ENCODE measurements around the gene RRP15.
A peak's percentile ranks its signal among the peaks of the same experiment; 100 is the strongest.

Gene RRP15

DNA sequence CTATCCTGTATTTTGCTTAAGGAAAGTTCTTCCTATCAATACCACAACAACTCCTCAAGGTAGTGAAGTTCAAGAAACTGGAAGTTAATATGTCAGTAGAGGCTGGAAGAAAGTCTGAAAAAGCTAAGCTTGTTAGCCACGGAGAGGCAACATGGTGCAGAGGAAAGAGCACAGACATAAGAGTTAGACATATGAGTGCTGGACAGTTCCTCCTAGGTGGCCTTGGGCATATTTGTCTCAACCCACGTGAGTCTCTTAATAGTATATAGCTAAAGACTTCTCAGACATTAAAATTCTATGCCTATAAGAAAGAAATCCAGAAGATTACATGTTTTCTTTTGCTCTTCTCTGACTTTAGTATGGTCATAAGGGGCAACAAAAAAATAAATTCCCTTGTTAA is 22.8 kb upstream of the RRP15 start:
- Histone ChIP-seq H3K36me3 (ENCODE audit: insufficient read depth, low read length) (no peaks in the 10 kb centered on the region), H3K4me1 (ENCODE audit: insufficient read depth, low read length) (no peaks in the 10 kb centered on the region; the same call in 1 of the 2 replicates), H3K4me3 (ENCODE audit: low read length) (no peak overlapping the region), H3K27me3 (ENCODE audit: insufficient read depth, low read length) (no peaks in the 10 kb centered on the region), H3K27ac (ENCODE audit: low read depth, low read length) (no peak overlapping the region), H3K9ac (ENCODE audit: low read depth, low read length) (no peak overlapping the region), H3K9me3 (ENCODE audit: insufficient read depth, low read depth, low read length) (no peaks in the 10 kb centered on the region)
- 85% methylated on average over 1 of the region's 2 CpGs for WGBS

DNA sequence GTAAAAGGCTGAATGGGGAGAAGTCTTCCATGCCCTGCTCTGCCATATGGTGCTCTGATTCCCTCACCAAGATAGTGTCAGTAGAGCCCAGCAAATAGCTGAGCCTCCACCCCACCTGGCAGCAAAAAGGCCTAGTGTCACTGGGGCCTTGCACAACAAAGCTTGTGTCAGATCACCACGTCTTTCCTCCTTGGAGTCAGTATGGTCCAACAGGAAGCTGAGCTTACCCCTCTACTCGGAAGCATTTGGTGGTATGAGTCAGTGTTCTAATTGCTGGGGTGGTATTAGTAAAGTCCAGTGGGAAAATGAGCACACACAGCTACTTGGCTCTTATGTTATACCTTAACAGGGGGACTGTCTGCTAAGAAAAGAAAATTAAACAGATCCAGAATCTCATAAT is 18.7 kb upstream of the RRP15 start:
- H3K9me3 ChIP-seq (ENCODE audit: insufficient read depth, low read depth, low read length), result no peaks in the 10 kb centered on the region
- H3K27ac ChIP-seq (ENCODE audit: low read depth, low read length), result no peak overlapping the region
- H3K36me3 ChIP-seq (ENCODE audit: insufficient read depth, low read length), result no peaks in the 10 kb centered on the region
- no peak overlapping the region for H3K4me3 ChIP-seq (ENCODE audit: low read length)
- no peaks in the 10 kb centered on the region for H3K27me3 ChIP-seq (ENCODE audit: insufficient read depth, low read length)
- no peak overlapping the region for H3K9ac ChIP-seq (ENCODE audit: low read depth, low read length)
- WGBS, result 83% methylated on average over 2 of the region's 2 CpGs
- H3K4me1 ChIP-seq (ENCODE audit: insufficient read depth, low read length), result no peaks in the 10 kb centered on the region

DNA sequence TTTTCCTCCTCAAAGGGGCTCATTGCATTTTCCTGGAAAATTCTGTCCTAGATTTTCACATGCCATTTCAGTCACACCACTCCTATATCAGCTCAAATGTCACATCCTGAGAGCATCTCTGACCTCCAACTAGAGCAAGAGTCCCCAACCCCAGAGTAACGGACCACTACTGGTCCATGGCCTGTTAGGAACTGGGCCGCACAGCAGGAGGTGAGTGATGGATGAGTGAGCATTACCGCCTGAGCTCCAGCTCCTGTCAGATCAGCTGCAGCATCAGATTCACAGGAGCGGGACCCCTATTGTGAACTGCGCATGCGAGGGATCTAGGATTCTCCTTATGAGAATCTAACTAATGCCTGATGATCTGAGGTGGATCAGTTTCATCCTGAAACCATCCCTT is 12.7 kb upstream of the RRP15 start:
- Histone ChIP-seq H3K36me3 (ENCODE audit: insufficient read depth, low read length) (no peaks in the 10 kb centered on the region), H3K4me1 (ENCODE audit: insufficient read depth, low read length) (no peaks in the 10 kb centered on the region), H3K4me3 (ENCODE audit: low read length) (no peak overlapping the region), H3K9ac (ENCODE audit: low read depth, low read length) (no peak overlapping the region), H3K27me3 (ENCODE audit: insufficient read depth, low read length) (no peaks in the 10 kb centered on the region), H3K27ac (ENCODE audit: low read depth, low read length) (no peak overlapping the region), H3K9me3 (ENCODE audit: insufficient read depth, low read depth, low read length) (no peaks in the 10 kb centered on the region)
- 93% methylated on average over 6 of the region's 6 CpGs for WGBS

DNA sequence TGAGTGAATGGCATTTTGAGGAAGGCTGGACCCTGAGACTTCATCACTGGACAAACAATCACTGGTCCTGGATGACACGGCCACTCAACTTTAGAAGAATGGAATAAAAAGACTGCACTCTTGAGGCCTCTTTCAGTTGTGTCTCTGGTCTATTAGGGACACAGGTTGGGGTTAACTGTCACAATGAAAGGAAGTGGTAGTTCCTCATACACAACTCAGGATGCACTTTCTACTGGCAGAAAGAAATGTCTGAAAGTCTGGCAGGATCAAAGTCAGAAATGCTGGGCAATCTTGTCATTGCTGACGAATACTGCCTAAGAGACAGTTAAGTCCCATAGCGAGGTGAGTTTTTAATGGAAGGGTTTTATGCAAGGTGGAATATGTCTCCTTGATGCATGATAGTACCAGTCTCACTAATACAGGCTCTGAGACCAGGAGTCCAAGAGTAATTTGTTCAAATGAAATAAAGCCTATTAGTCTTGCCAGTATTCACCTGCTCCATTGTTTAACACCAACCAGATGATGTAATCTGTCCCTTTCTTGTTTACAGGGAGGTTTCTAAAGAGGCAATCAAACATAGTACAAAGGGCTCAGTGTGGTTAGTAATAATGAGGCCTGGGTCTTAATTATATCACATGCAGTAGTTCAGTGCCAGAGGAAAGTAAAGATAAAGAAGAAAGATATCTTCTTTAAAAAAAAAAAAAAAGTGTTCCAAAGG is 11.2 kb upstream of the RRP15 start:
- Histone ChIP-seq H3K27me3 (ENCODE audit: insufficient read depth, low read length) (no peaks in the 10 kb centered on the region), H3K9me3 (ENCODE audit: insufficient read depth, low read depth, low read length) (no peaks in the 10 kb centered on the region), H3K9ac (ENCODE audit: low read depth, low read length) (no peak overlapping the region), H3K4me1 (ENCODE audit: insufficient read depth, low read length) (0 out of 2 replicates have a peak, but pooled peaks cover 8% of the 10 kb centered on the region), H3K27ac (ENCODE audit: low read depth, low read length) (no peak overlapping the region), H3K4me3 (ENCODE audit: low read length) (no peak overlapping the region), H3K36me3 (ENCODE audit: insufficient read depth, low read length) (no peaks in the 10 kb centered on the region)
- WGBS, result 92% methylated on average over 3 of the region's 3 CpGs

DNA sequence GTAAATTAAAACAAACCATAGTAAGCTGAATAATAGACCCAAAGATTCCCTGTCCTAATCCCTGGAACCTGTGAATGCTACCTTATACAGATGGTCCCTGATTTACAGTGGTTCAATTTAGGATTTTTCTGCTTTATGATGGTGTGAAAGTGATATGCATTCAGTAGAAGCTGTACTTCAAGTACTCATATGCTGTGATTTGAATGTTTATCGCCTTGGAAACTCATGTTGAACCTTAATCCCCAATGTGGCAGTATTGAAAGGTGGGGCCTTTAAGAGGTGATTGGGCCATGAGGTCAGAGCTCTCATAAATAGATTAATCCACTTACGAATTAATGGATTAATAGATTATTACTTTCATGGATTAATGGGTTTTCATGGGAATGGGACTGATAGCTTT is 10.6 kb upstream of the RRP15 start:
- 98% methylated on average over 2 of the region's 2 CpGs for WGBS
- no peak overlapping the region for H3K27ac ChIP-seq (ENCODE audit: low read depth, low read length)
- H3K4me1 ChIP-seq (ENCODE audit: insufficient read depth, low read length), result 0 out of 2 replicates have a peak, but pooled peaks cover 8% of the 10 kb centered on the region
- no peaks in the 10 kb centered on the region for H3K36me3 ChIP-seq (ENCODE audit: insufficient read depth, low read length)
- no peaks in the 10 kb centered on the region for H3K9me3 ChIP-seq (ENCODE audit: insufficient read depth, low read depth, low read length)
- no peak overlapping the region for H3K9ac ChIP-seq (ENCODE audit: low read depth, low read length)
- H3K4me3 ChIP-seq (ENCODE audit: low read length), result no peak overlapping the region
- no peaks in the 10 kb centered on the region for H3K27me3 ChIP-seq (ENCODE audit: insufficient read depth, low read length)

DNA sequence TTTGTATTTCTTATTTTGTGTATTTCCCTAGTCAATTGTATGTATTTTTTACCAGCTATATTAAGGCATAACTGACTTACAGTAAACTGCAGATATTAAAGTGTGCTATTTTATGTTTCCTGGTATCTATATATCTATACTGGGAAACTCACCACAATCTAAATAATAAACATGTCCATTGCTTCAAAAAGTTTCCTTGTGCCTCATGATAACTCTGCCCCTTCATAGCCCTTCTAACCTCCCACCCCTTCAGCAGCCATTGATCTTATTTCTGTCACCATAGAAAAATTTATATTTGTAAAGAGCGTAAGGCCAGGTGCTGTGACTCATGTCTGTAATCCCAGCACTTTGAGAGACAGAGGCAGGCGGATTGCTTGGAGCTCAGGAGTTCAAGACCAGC is 9.3 kb upstream of the RRP15 start:
- Histone ChIP-seq H3K9ac (ENCODE audit: low read depth, low read length) (no peak overlapping the region), H3K36me3 (ENCODE audit: insufficient read depth, low read length) (no peaks in the 10 kb centered on the region), H3K27ac (ENCODE audit: low read depth, low read length) (no peak overlapping the region), H3K4me3 (ENCODE audit: low read length) (no peak overlapping the region), H3K4me1 (ENCODE audit: insufficient read depth, low read length) (0 out of 2 replicates have a peak, but pooled peaks cover 8% of the 10 kb centered on the region), H3K9me3 (ENCODE audit: insufficient read depth, low read depth, low read length) (0 out of 2 replicates have a peak, but pooled peaks cover 2% of the 10 kb centered on the region), H3K27me3 (ENCODE audit: insufficient read depth, low read length) (no peaks in the 10 kb centered on the region)
- WGBS, result 93% methylated on average over 2 of the region's 2 CpGs

DNA sequence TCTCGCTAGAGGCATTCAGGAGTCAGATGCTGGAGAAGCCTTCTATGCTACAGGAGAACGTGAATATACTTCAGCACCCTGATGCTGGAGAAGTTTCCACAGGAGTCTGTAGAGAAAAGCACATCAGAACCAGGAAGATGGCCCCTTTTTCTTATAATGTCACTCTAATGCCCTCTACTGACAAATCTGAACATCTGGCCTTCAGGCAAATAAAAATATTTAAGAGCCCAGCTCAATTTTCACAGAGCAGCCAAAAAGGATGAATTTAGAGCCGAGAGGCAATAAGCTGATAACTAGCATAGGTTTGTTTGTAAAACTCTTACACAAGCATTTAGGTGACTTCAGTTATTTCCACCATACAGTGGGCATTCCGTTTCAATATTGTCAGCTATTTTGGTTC is 3.8 kb upstream of the RRP15 start:
- Histone ChIP-seq H3K4me3 (ENCODE audit: low read length) (no peak overlapping the region), H3K36me3 (ENCODE audit: insufficient read depth, low read length) (no peaks in the 10 kb centered on the region), H3K4me1 (ENCODE audit: insufficient read depth, low read length) (peaks cover 18% of the 10 kb centered on the region; the same call in 1 of the 2 replicates), H3K9ac (ENCODE audit: low read depth, low read length) (no peak overlapping the region), H3K9me3 (ENCODE audit: insufficient read depth, low read depth, low read length) (peaks cover 11% of the 10 kb centered on the region; the same call in 1 of the 2 replicates), H3K27ac (ENCODE audit: low read depth, low read length) (no peak overlapping the region), H3K27me3 (ENCODE audit: insufficient read depth, low read length) (no peaks in the 10 kb centered on the region)
- WGBS, result 92% methylated on average over 4 of the region's 4 CpGs

DNA sequence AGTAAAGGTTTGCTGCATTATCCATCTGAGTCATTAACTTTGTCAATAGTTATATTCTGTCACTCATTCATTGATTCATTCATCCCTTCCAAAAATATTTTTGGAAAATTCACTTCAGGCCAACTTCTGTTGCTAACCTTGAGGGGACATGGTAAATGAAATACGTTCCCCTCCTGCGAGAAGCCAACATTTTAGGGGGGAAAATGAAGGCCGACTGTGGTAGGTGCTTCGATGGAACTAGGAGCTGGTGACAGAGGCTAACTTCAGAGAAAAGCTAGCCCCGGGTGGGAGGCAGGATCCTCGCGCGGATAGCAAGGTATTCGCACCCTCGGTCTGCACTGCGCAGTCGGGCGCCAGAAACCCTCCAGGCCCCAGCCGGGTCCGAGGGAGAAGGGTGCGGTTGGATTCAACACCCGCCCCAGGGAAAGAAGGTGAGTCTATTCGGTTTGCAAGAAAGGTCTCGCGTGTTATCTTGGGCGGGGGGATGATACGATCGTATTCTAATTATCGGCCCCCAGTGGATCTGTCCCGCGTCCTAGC is 646 bp upstream of the RRP15 start:
- Histone ChIP-seq H3K36me3 (ENCODE audit: insufficient read depth, low read length) (0 out of 2 replicates have a peak, but pooled peaks cover 10% of the 10 kb centered on the region), H3K9ac (ENCODE audit: low read depth, low read length) (peak overlapping the region; percentile 84), H3K4me1 (ENCODE audit: insufficient read depth, low read length) (peaks cover 13% of the 10 kb centered on the region; the same call in 1 of the 2 replicates), H3K4me3 (ENCODE audit: low read length) (peak overlapping the region; percentile 78), H3K9me3 (ENCODE audit: insufficient read depth, low read depth, low read length) (peaks cover 11% of the 10 kb centered on the region; the same call in 1 of the 2 replicates), H3K27me3 (ENCODE audit: insufficient read depth, low read length) (no peaks in the 10 kb centered on the region), H3K27ac (ENCODE audit: low read depth, low read length) (peak overlapping the region; percentile 79; the same call in 1 of the 2 replicates)
- 29% methylated on average over 26 of the region's 26 CpGs for WGBS

DNA sequence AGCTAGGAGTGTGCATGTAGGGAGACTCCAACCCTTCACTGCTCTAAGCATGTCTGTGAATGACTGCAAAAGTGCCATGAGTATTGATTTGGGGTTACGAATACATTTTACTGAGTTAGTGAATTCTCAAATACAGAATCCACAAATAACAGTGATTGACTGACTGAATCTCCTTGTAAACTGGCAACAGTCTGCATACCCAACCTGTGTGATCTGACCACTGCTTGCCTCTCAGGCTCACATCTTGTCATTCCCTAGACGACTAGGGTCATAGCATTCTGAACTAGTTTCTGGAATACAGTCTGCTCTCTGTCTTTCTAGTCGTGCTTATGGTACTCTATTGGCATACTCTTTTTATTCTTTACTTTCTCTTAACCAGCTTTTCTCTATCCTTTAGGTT is 7.4 kb downstream of the RRP15 start:
- H3K9ac ChIP-seq (ENCODE audit: low read depth, low read length), result no peak overlapping the region
- H3K4me3 ChIP-seq (ENCODE audit: low read length), result no peak overlapping the region
- no peaks in the 10 kb centered on the region for H3K9me3 ChIP-seq (ENCODE audit: insufficient read depth, low read depth, low read length)
- no peaks in the 10 kb centered on the region for H3K27me3 ChIP-seq (ENCODE audit: insufficient read depth, low read length)
- peaks cover 32% of the 10 kb centered on the region for H3K4me1 ChIP-seq (ENCODE audit: insufficient read depth, low read length)
- no peak overlapping the region for H3K27ac ChIP-seq (ENCODE audit: low read depth, low read length)
- 90% methylated on average over 3 of the region's 3 CpGs for WGBS
- peaks cover 17% of the 10 kb centered on the region for H3K36me3 ChIP-seq (ENCODE audit: insufficient read depth, low read length)

DNA sequence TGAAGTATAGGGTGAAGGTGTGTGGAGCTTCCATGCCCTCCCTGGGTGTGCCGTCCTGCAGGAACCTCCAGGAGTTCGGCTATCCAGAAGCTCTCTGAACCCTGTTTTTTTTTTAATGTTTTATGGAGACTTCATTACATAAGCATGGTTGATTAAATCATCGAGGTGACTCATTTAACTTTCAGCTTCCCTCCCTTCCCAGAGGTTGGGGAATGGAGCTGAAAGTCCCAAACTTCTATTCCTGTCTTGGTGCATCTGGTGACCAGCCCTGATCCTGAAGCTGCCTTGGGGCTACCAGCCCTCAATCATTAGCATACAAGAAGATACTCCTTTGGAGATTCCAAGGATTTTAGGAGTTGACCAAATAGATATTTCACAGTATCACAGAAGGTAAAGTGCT is 9.5 kb downstream of the RRP15 start:
- H3K9ac ChIP-seq (ENCODE audit: low read depth, low read length), result no peak overlapping the region
- no peaks in the 10 kb centered on the region for H3K27me3 ChIP-seq (ENCODE audit: insufficient read depth, low read length)
- H3K36me3 ChIP-seq (ENCODE audit: insufficient read depth, low read length), result peaks cover 12% of the 10 kb centered on the region
- no peaks in the 10 kb centered on the region for H3K9me3 ChIP-seq (ENCODE audit: insufficient read depth, low read depth, low read length)
- 93% methylated on average over 3 of the region's 3 CpGs for WGBS
- H3K27ac ChIP-seq (ENCODE audit: low read depth, low read length), result no peak overlapping the region
- no peak overlapping the region for H3K4me3 ChIP-seq (ENCODE audit: low read length)
- peaks cover 53% of the 10 kb centered on the region for H3K4me1 ChIP-seq (ENCODE audit: insufficient read depth, low read length)

DNA sequence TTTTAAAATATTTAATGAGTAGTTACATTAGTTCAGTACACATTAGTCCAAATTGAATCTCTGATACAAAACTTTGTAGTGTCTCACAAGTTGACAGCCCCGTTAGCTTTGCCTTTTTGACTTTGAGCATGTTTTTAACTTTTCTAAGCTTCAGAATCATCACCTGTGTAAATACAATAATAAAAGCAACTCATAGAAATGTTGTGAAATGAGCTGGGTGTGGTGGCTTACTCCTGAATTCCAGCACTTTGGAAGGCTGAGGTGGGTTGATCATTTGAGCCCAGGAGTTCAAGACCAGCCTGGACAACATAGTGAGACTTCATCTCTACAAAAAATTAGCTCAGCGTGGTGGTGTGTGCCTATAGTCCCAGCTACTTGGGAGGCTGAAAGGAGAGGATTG is 11.1 kb downstream of the RRP15 start:
- H3K36me3 ChIP-seq (ENCODE audit: insufficient read depth, low read length), result peaks cover 12% of the 10 kb centered on the region
- no peak overlapping the region for H3K4me3 ChIP-seq (ENCODE audit: low read length)
- no peaks in the 10 kb centered on the region for H3K27me3 ChIP-seq (ENCODE audit: insufficient read depth, low read length)
- no peak overlapping the region for H3K9ac ChIP-seq (ENCODE audit: low read depth, low read length)
- H3K4me1 ChIP-seq (ENCODE audit: insufficient read depth, low read length), result peaks cover 69% of the 10 kb centered on the region
- WGBS, result 98% methylated on average over 2 of the region's 2 CpGs
- no peak overlapping the region for H3K27ac ChIP-seq (ENCODE audit: low read depth, low read length)
- H3K9me3 ChIP-seq (ENCODE audit: insufficient read depth, low read depth, low read length), result no peaks in the 10 kb centered on the region

Measured in HUES64 (cell line).